HG03045 (cell line): Measurements from ENCODE around the gene SLCO3A1.

ENCODE experiments used
- ATAC-seq: cut with Tn5 transposase; IDR thresholded peaks from one replicate; pipeline ENCODE4 v1.9.1; 2021; ENCODE audit warnings: mild to moderate bottlenecking, moderate library complexity; ENCODE audit not compliant: unreplicated experiment

The SLCO3A1 gene

DNA sequence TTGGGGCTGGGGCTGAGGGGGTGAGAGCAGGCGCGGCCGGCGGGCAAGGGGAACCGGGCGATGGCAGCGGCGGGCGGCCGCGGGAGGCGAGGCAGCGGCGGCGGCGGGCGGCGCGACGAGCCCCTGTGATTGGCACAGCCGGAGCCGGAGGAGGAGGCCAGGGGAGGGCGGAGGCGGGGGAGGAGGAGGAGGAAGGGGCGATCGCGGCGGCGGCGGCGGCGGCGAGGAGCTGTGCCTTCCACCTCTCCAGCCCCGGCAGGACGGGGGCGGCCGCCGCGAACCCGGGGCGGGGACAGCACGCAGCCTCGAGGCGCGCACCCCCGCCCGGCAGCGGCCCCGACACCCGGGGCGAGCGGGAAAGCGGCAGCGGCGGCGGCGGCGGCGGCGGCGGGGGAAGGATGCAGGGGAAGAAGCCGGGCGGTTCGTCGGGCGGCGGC is at the start of gene SLCO3A1:
TSS of gene SLCO3A1 (plus strand) at position 198 of the 437 bp plus-strand sequence.
- ATAC-seq: peak; percentile 38

DNA sequence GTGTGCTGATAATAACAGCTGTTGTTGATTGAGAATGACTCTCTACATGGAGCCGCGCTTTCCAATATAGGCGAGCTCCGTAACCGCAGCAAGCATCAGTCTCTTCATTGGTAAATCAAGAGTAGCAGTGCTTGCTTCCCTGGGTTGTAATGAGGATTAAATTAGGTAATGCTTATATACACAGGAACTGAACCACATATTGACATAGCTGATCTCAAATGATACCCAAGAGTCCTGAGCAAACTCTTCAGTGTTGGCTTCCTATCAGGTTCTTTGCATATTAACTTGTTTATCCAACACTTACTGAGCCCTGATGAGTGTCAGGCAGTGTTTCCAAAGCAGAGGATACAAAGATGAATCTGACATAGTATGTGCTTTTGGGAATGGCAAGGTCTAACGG is 46.4 kb upstream of the SLCO3A1 start:
- no peak for ATAC-seq

DNA sequence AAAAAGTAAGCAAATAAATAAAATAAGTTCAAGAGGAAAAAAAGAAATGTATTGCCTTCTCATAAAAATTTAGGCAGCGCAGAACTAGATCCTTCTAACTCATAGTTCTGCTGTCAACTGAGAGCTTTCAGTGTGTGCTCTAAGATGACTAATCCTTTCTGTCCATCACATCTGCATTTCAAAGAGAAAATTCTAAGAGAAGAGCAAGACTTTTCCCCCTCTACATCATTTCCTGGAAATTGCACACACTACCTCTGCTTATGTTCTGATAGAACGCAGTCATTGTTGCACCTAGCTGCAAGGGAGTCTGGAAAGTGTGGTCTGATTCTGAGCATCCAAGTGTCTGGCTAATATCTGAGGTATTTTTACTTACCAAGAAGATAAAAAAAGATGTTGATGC is 39.6 kb upstream of the SLCO3A1 start:
- no peak for ATAC-seq

DNA sequence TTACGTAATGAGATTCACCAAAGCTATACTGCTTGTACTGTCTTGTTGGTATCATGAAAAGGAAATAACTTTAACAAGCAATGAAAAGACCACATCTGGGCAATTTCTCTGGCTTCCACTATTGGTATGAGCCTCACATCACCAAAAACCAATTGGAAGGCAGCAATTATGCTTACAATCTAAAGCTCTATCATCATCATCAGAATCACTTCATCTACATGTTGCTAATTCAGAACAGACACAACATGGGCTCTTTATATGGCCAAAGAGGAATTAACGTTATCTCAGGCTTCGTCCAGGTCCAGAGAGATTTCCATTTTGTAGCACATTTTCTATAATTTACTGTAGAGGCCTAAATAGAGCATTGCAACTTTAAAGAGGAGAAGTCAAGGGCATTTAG is 36.6 kb upstream of the SLCO3A1 start:
- ATAC-seq: no peak

DNA sequence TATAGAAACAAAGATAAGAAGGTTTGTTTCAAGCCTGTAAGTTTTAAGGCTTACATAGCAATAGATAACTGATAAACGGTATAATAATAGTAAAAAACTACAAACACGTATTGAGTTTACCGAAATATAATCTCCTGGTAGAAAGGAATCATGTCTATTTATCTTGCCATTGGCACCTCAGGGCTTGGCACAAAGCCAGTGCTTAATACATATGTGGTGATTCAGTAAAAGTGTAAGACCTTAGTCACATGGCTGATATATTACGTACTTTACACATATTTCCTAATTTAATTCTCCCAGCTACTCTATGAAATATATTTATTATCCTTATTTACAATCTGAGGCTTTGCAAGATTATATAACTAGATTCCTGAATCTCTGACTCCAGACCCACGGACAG is 32.0 kb upstream of the SLCO3A1 start:
- ATAC-seq: no peak

DNA sequence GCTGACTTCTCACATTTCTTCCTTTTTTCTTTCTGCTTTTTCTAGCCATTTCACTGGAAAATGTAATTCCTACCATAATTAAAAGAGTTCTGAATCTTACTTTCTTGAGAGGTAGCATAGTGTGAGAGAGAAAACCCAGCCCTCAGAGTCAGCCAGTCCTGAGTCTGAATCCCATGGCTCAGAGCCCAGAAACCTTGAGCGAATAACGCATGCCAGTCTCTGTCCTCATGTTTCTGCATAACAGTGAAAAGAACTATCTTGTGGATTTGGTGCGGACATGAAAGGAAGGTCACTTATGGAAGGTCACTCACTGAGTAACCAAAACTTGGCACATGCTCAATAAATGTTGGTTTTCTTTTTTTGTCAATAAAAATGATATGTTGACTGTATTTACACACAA is 29.3 kb upstream of the SLCO3A1 start:
- ATAC-seq: no peak

DNA sequence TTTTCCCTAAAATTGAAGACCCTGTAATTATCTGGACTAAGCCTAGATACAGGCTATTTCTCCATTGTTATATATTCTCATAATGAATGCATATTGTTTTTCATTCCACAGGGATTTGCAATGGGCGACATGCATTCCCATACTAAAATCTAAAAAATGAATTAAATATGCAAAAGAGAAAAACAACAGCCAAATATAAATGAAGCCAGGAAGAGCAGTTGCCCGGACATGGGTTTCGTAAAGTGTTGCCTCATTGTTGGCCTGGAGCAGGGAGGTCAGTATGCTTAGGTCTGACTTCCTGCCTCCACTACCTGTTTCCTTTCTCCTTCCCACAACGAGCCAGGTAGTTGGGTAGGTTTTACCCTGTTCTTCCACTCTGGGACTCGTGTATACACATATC is 27.1 kb upstream of the SLCO3A1 start:
- no peak for ATAC-seq

DNA sequence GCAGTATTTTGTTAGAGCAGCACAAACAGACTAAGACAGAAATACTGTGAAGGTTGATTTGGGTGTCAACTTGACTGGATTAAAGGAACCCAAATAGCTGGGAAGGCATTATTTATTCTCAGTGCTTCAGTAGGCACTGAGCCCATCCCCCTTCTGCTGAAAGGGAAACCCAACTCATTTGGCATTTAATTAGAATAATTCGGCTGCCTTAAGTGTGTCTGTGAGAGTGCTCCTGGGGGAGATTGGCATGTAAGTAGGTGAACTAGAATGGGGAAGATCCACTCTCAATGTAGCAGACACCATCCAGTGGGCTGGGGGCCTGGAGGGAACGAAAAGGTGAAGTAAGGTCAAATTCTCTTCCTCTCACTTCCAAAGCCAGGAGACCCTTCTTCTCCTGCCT is 20.5 kb upstream of the SLCO3A1 start:
- no peak for ATAC-seq

DNA sequence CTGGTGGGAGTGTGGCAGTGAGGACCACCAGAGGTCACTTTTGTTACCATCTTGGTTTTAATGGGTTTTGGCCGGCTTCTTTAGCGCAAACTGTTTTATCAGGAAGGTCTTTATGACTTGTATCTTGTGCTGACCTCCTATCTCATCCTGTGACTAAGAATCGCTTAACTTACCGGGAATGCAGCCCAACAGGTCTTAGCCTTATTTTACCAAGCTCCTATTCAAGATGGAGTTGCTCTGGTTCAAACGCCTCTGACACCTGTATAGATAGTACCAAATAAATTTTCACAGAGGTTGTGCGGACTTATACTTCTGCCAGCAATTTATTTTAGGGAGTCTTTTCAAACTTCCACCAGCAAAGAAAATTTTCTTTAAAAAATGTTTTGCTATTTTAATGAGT is 13.6 kb upstream of the SLCO3A1 start:
- ATAC-seq: no peak

DNA sequence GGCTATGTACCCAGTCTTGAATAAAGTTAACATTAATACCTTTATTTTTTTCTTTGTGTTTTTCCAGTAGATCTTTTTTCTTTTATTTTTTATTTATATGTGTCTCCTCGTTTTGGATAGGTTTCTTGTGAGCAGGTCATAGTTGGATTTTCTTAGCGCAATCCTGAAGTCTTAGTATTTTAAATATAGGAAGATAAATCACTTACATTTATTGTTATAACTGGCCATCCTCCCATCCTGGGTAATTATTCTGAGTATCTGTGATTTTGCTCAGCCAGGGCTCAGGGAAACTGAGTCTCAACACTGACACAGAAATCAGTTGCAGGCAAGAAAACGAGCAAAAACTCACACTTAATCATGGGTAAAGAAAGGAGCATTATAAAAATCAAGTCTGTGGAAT is 11.6 kb upstream of the SLCO3A1 start:
- ATAC-seq: no peak

DNA sequence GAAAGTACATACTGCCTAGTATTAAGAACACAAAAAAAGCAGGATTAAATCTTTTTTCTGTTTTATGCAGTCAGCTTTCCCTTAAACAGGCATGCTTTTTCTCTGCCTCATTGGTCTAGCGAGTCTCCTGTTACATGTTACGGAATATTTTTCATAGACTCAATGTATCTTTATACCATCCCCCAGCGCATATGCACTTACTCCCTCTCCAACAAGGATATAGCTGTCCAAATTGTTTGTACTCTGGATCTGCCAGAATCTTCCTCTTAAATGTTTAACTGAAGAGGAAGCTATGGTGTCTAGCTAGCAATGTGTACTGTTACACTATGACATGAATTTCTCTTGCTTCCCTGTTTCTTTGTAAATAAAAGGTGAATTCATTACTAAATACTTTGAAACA is 9.2 kb upstream of the SLCO3A1 start:
- no peak for ATAC-seq

DNA sequence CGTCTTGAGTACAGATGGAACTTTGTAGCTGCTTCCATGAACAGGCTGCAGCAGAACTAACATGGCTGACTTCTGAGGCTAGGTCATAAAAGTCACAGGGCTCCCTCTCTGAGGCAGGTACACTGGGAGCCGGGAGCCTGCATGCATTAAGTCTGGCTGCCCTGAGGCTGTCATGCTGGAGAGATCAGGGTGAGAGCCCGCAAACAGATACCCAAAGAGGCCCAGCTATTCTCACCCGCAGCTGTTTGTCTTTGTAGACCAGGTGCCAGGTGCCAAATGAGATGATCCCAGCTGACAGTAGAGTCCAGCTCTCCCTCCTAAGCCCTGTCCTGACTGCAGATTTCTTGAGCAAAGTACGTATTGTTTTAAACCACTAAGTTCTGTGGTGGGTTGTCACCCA is 8.6 kb upstream of the SLCO3A1 start:
- ATAC-seq: no peak

DNA sequence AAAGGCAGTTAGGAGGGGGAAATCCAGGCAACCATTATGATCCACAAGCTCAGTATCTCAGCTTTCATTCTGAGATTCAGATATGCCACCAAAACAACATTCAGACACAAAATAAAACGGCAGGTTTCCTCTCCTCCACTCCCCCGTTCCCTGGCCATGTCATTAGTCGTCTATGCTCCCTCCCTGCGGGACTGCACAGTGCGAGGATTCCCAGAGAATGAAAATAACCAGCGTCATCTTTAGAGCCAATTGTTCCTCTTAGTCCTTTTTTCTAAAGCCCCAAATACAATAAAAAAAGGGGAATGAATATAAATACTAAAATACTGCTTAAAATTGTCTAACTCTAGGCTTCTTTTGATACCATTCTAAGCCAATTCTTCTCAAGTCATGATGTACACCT is 7.8 kb upstream of the SLCO3A1 start:
- no peak for ATAC-seq

DNA sequence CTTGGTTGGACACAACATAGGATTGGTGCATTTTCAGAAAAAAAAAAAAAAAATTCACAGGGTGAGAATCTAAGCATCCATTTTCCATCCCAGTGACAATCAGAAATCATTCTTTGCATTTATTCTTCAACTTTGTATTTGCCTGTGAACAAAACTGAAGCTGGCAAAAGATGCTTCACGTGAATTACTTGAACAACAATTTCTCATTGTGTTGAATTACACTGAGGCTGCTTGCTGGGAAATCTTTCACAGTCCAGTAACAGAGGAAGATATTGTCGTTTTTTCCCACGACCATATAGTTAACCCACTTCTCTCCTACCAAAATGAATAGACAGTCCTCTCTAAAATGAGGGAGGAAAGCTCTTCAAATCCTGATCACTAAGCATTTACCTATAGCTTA is 4.3 kb upstream of the SLCO3A1 start:
- no peak for ATAC-seq

DNA sequence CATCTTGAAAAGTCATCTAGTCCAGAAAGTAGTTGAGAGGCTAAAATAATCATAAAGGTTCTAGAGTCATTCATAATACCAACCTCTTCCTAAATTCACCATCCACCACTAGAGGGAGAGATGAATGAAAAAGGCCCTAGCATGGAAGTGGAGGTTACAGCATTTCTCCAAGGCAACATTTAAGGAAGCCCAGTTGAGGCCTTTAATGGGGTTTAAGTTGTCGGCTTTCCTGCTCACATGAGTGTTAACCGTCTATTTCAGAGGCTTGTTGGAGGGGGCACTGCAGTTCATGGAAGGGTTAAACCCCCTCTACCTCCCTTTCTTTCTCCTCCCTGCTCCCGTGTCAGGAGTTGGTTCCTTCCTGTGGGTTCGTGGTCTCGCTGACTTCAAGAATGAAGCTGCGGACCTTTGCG is 3.8 kb upstream of the SLCO3A1 start:
- ATAC-seq: no peak

DNA sequence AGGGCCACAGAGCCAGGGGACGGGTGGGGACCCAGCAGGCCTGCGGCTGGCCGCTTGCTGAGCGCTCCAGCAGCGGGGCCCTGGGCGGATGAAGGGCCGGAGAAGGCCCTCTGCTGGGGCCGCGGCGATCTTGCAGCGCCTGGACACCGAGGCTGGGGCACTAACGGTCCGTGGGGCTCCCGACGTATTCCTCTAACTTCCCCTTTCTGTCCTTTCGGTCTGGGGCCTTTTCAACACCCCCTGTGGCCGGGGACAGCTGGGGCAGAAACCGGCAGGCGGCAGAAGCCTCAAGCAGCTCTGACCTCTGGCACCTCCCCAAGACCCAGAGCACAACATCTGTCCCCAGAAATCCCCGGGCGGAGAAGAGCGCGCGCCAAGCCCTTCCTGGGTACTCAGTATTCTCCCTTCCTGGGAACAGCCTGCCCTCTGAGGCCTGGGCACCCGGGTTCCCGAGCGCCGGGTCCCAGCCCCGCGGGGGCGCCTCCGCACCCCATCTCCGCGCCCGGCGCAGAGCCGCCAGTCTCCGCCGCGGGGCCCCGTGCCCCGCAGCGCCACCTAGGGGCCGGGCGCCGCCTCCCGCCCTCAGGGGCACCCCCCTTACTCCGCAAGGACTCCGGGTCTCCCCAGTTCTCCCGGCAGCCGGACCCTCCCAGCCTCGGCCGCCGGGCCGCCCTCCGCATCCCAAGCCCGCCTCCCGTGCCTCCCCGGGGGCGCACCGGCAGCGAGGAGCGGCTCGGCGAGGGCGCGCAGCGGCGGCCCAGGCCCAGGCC is 582 bp upstream of the SLCO3A1 start:
- peak; percentile 56 for ATAC-seq

DNA sequence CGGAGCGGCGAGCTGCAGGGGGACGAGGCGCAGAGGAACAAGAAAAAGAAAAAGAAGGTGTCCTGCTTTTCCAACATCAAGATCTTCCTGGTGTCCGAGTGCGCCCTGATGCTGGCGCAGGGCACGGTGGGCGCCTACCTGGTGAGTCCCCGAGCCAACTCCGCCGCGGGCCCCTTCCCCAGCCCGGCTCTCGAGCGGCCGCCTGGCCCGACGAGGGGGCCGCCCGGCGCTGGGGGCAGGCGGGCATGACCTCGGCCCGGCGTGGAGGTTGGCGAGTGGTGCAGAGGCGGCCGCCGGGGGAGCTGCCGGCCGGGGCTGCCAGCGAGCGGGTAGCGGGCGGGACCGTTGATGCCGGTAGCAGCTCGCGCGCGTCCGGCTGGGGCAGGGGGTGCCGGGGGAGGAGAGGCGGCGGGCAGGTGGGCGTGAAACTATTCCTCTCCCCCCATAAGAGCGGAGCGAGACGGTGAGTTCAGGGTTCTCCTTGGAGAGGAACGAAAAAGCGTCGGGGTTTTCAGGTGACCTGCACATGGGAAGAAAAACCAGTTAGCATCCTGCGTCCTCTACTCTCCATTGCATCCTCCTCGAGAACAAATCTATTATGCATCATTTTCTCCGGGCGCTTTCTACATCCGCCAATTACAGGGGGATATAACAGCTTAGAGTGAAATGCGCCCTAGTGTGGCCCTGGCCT is 585 bp downstream of the SLCO3A1 start:
- ATAC-seq: no peak

DNA sequence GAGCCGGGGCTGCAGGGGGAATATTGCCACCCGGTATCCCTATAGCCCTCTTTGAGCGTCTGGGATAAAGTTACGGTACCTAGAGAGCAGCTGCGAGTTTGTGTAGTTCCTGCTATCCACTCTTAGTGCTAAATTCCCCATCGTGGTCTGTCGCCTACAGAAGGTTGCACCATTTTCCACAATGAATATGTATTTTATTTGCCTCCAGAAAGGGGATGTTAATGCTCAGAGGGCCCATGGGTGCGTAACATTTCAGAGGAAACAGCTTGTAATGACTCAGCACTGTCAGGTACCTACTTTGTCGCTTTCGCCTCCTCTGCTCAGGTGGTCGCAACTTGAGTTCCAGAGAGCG is 1.1 kb downstream of the SLCO3A1 start:
- no peak for ATAC-seq

DNA sequence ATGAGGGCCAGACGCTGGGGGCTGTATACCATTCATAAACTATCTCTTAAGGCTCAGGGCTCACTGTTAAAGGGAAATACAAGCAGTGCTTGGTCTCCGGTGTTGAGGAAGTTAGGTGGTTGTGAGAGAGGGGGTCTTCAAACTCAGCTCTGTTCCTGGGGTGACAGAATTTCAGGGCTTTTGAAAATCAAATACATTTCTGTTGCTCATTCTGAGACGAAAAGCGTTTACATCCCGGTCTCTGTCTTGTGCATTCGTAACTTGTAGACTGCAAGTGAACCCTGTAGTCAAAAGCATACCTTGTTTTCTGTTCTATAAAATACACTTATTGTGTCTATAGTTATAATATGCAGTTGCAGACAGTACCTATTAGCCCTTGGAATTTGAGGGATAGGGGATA is 1.7 kb downstream of the SLCO3A1 start:
- no peak for ATAC-seq

DNA sequence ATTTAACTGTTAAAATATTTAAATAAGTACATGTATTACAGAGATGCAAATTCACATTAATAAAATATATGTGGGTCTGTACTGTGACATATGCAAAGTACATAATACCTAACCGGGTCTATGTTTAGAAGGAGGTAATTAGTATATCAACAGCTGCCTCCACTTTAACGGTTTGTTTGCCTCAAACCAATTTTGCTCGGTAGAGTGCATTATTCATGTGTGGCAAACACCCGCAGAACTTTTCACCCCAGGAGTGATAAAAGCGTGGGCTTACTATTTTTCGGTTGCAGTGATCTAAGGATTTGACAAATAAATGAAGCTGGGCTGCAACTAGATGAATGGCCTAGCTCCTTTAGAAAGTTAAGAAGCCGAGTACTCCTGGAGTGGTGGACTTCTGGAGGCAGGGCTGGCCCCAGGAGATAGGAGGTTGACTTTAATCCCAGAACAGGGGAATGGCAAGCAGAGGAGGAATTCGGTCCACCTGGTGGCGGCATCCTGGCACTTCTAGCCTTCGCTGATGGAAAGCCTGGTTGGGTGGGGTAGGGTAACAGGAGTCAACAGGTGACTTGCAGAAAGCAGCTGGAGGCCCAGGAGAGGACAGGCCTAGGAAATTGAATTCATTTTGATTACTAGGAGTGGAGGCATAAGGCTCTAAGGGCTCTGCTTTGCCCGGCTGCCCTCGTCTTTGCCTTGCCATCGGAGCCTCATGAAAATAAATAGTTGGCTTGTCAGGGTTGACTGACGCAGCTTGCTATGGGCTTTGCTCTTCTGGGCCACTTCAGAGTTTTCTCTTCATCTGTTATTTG is 2.4 kb downstream of the SLCO3A1 start:
- no peak for ATAC-seq

DNA sequence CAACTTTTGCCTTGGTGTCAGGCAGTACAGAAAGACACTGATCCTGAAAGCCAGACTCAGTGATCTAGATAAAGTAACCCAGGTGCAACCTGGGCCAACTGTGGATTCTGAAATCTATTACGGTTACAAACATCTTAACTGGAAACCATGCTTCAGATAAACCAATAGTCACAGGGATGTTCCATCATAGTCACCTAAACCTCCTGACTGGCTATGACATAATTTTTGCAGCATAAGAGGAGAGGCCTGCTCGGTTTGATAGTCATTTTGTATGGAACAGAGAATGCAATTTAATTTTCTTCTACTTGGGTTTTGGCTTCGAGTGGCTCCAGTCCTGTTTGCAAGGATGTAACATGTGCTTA is 3.7 kb downstream of the SLCO3A1 start:
- no peak for ATAC-seq

DNA sequence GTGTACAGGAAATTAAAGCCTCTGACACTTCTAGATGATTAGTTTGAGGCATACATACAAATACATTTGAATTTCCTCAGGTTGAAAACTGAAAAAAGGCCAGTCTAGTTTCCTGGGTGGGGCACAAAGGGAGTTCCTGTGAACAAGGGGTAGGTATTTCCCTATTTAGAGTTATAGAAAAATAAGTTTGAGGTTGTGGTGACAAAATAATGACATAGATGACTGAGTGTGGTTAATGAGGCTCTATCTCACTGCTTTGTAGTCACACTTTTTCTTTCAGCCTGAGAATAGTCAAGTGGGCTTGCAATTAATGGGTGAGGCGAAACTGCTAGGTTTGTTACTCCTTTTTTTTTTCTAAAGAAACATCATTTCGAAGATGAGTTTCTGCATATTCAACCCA is 4.3 kb downstream of the SLCO3A1 start:
- ATAC-seq: no peak
